ENCODE data around the gene MYRFL. TPM values are rescaled to one million over a fixed set of nuclear protein-coding genes. Genes with fewer than 3 reads are reported as not detected.

MYRFL gene
- polyA plus RNA-seq, 1 donor: 0.22 TPM

GRCh38 chr12:69932676-69933552, 107.9 kb downstream of the MYRFL start:
- no peak for DNase-seq

GRCh38 chr12:69934011-69934410, 109.0 kb downstream of the MYRFL start:
- no peak for DNase-seq

GRCh38 chr12:69935651-69936100, 110.6 kb downstream of the MYRFL start:
- peak; percentile 65 for DNase-seq

GRCh38 chr12:69936214-69936731, 111.2 kb downstream of the MYRFL start:
- no peak for DNase-seq

- DNase-seq: no peak
Measured at GRCh38 chr12:69936766-69937165, 111.7 kb downstream of the MYRFL start.

GRCh38 chr12:69947123-69947522, 122.1 kb downstream of the MYRFL start:
- no peak for DNase-seq

GRCh38 chr12:69947897-69948296, 122.9 kb downstream of the MYRFL start:
- DNase-seq: no peak

- no peak for DNase-seq
Measured at GRCh38 chr12:69948851-69949250, 123.8 kb downstream of the MYRFL start.

- no peak for DNase-seq
Measured at GRCh38 chr12:69949311-69950002, 124.4 kb downstream of the MYRFL start.

- no peak for DNase-seq
Measured at GRCh38 chr12:69951108-69951507, 126.1 kb downstream of the MYRFL start.

- no peak for DNase-seq
Measured at GRCh38 chr12:69952890-69953289, 127.9 kb downstream of the MYRFL start.

GRCh38 chr12:69961246-69961645, 136.2 kb downstream of the MYRFL start:
- no peak for DNase-seq

GRCh38 chr12:69966409-69966808, 141.4 kb downstream of the MYRFL start:
- no peak for DNase-seq

- no peak for DNase-seq
Measured at GRCh38 chr12:69966839-69967238, 141.8 kb downstream of the MYRFL start.

GRCh38 chr12:69969011-69969410, 144.0 kb downstream of the MYRFL start:
- DNase-seq: no peak

GRCh38 chr12:69972136-69972535, 147.1 kb downstream of the MYRFL start:
- no peak for DNase-seq

GRCh38 chr12:69978020-69978419, 153.0 kb downstream of the MYRFL start:
- DNase-seq: no peak

- no peak for DNase-seq
Measured at GRCh38 chr12:69981881-69982475, 157.0 kb downstream of the MYRFL start.

GRCh38 chr12:69984241-69984640, 159.2 kb downstream of the MYRFL start:
- DNase-seq: no peak

- no peak for DNase-seq
Measured at GRCh38 chr12:69985656-69986055, 160.6 kb downstream of the MYRFL start.

- no peak for DNase-seq
Measured at GRCh38 chr12:69986114-69986513, 161.1 kb downstream of the MYRFL start.

- peak; percentile 56 for DNase-seq
Measured at GRCh38 chr12:69987579-69988091, 162.6 kb downstream of the MYRFL start.
